NCI-H2227 (cell line): ENCODE results near the gene CIROP.

ENCODE experiments used
- DNase-seq: peaks from one replicate; lab custom pipeline; 2025; ENCODE audit not compliant: unreplicated experiment; lab: John Stamatoyannopoulos, UW

Gene CIROP

GRCh38 chr14:23095196-23096108 is 9.3 kb downstream of the CIROP start, which contains the start of gene C14orf119:
Gene C14orf119 (plus strand): TSS chr14:23095505. CDS start chr14:23097659, 2,154 bp downstream.
- no peak for DNase-seq

GRCh38 chr14:23094666-23095195 is 10.1 kb downstream of the CIROP start, which contains the start of gene ACIN1:
Gene ACIN1 (minus strand): TSS chr14:23095136. CDS start chr14:23095112, 24 bp downstream.
- no peak for DNase-seq

DNA sequence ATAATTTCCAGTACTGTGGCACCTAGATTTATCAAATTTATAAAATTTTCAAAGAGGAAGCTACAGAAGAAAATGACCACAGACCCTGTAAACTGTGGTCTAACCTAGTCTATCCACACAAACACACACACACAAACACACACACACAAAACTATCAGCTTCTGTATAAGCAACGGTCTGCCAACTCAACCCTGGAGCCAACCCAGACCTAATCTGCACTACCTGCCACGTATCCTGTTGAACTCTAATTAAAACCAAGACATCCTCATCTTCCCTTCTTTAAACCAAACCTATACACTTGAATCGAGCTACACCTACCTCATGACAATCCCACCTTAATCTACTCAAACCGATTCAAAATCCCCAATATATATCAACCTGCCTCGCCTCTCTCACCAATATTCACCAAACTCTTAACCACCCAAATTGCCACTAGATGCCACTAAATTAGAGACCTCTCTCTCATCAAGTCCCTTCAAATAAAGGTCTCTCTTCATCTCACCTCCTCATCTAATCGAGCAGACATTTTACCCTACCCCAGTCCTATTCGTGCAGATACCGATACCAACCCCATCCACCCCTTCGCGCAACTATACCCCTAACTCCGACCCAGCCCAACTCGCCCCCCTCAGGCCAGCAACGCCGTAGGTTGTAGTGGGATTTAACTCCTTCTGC is 10.7 kb downstream of the CIROP start:
- no peak for DNase-seq

GRCh38 chr14:23093526-23093925 is 11.3 kb downstream of the CIROP start:
- DNase-seq: no peak

DNA sequence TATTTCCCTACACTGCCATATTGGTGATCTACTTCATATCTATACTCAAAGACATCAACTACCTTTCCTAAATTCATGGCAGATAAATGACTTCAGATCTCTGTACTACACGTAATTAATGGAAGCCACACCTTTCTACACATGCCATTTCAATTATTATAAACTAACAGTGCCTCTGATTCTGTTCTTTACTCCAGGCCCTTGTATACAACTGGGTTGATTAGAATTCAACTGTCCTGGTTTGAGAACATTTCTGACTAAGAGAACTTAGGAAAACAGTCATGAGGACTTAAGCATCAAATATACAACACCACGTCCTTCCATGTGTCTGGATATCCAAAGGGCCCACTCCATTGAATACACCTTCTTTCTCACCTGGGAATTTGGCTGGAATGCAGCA is 11.7 kb downstream of the CIROP start:
- no peak for DNase-seq

DNA sequence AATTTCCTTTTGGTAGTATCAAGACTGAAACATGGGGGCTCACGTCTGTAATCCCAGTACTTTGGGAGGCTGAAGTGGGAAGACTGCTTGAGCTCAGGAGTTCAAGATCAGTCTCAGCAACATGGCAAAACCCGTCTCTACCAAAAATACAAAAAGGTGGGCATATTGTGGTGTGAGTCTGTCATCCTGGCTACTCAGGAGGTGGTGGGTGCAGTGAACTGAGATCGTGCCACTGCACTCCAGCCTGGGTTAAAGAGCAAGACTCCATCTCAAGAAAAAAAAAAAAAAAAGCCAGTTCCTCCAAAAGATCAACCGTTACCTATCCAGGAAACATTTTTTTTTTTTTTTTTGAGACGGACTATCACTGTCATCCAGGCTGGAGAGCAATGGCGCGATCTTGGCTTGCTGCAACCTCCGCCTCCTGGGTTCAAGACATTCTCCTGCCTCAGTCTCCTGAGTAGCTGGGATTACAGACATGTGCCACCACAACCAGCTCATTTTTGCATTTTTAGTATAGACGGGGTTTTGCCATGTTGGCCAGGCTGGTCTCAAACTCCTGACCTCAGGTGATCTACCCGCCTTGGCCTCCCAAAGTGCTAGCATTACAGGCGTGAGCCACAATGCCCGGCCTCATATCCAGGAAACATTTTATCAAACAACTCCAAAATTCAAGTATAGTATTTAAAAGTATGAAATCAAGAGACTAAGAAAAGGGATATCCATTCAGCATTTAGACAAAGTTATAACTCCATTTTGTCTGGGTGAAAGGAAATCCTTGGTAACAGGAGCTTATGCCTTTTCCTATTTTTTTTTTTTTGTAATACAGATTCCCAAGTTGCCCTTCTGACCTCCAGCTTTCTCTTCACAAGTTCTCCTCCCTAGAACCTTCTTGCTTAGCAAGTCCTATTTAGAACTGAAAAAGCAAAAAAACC is 13.2 kb downstream of the CIROP start:
- no peak for DNase-seq

DNA sequence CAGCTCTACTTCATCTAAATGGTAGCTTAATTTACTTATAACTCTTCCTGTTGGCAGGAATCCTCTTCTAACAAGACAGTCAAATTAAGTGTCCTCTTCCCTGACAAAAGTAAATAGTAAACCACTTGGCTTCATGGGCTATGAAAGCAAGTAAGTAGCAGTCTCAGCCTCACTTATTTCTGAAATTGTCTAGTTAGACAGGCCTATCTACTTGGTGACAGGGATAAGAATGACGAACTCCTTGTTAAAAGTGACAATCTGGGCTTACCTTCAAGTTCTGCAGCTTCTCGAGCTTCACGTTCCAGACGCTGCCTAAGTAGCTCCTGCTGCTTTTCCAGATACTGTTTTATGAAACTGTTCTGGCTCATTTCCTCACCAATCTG is 14.5 kb downstream of the CIROP start:
- DNase-seq: no peak

GRCh38 chr14:23089498-23090253 is 15.1 kb downstream of the CIROP start:
- no peak for DNase-seq

DNA sequence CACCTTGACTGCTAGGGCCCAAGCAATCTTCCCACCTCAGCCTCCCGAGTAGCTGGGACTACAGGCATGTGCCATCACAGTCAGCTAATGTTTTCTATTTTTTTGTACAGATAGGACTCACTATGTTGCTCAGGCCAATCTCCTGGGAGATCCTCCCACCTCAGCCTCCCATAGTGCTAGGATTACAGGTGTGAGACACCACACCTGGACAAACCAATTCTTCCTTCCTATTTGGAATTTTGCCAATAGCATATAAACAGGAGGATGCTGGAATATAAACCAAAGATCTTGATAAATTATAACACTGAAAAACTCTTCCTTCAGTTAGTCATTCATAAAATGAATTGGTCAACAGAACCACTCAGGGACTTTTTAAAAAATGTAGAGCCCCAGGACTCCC is 18.2 kb downstream of the CIROP start:
- no peak for DNase-seq

DNA sequence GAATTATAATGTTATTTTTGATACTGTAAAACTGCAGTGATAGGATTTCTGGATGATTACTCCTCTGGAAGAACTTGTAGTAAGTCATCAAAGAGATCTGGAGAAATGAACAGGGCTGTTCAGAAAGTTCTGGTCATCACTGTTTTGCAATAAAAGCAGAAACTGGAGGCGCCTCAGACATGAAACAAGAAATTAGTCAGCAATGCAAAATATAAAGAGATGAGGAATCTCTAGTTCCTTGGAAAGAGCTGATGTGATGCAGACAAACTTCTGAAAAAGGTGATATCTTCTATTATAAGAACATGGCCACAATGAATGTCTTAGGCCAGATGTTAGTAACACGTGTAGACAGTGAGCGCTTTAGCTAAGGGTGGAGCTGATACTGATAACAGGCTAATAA is 19.3 kb downstream of the CIROP start:
- DNase-seq: no peak

- DNase-seq: no peak
These were observed 24.3 kb downstream of the CIROP start for GRCh38 chr14:23080474-23080873.

DNA sequence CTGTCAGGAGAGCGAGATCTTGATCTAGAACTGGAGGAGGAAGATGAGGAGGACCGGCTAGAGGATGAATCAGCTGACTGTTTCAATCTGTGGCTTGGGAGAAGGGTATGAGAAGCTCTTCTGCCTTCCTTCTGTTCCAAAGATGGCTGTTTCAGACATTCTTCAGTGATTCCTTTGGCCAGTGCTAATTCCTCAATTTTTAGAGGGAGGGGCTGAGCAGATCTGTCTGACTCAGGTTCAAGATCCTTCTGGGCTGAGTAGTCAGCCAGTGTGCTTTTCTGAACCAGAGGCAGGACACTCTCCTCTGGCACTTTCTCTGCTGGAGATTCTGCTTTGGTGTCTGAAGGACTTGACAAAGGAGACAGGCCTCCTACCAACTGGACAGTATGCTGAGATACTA is 25.1 kb downstream of the CIROP start:
- no peak for DNase-seq

DNA sequence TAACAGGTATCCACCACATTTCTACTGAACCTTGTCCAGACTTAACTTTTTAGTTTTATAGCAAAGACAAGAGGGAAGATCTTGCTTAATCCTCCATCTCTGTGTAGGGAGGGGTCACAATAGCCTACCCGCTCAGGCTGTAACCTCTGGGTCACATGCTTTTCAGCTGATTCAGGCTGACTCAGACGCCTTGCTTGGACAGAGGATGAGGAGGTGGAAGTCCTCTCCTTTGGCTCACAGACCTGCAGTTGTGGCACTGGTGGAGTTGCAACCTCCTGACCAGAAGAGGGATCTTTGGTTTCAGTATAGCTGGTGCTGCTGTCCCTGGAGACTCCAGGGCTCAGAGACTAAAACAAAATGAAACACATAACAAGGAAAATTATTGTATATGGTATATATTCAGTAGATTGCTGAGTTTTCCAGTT is 26.1 kb downstream of the CIROP start:
- DNase-seq: no peak

GRCh38 chr14:23077962-23078361 is 26.8 kb downstream of the CIROP start:
- no peak for DNase-seq

- no peak for DNase-seq
These were observed 27.9 kb downstream of the CIROP start for GRCh38 chr14:23076785-23077408.

GRCh38 chr14:23074906-23075305 is 29.9 kb downstream of the CIROP start:
- DNase-seq: no peak

DNA sequence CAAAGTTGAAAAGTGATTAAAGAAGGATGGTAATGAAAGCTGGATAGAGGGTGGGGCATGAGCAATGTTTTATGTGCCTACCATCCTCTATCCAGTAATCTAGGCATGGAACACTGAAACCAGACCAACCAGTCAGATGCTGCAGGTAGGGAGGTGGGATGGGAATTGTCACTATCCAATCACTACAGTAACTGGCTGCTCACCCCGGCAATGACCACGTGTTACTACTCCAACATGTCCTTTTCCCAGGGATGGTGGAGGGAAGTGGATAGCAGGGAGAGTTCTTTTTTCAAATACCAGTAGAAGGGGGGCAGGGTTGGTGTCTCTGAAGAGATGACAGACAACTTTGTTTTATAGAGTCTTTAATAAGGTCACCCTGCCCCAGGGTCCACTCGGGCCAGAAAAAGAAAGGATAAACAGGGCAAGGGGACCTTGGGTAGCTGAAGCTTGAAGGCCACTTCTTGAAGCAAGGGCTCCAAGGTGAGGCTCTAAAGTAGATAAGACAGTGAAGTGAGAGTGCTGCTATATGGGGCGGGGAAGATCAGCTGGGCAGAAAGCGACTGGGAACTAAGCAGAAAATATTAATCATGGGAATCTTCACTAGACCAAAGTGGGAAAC is 32.8 kb downstream of the CIROP start:
- no peak for DNase-seq

DNA sequence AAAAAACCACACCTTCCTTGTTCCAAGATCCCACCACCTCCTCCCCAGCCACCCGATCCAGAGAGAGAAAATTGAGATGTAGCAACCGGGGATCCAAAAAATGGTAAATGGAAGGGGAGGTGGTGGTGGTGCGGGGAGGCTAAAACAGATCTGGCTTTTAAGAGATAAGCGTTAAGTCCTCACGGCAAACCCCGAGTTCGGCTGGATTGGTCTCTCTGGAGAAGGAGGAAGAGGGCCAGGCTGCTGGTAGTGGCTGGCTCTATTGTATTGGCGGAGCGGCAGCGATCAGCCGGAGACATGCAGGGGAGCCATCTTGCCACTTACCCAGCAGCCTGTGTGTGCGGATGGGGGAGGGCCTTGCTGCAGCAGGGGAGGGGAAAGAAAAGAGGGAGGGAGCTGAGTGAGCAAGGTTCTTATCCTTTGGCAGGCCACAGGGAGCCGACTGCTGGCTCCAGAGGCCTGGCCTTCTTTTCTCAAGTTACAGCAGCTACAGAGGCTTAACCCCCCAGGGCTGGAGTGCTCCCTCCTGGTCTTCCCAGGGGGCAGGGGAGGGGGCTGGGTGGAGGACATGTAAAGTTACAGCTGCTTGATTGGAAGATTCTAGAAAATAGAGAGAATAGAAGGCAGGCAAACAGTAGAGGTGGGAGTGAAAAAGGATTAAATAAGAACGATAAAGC is 33.4 kb downstream of the CIROP start:
- DNase-seq: no peak
